Measurements from ENCODE around the gene ZNRF1.

GRCh38 chr16:75122609-75123008, 123.8 kb downstream of the ZNRF1 start:
- TF ChIP-seq, protein P1, sequence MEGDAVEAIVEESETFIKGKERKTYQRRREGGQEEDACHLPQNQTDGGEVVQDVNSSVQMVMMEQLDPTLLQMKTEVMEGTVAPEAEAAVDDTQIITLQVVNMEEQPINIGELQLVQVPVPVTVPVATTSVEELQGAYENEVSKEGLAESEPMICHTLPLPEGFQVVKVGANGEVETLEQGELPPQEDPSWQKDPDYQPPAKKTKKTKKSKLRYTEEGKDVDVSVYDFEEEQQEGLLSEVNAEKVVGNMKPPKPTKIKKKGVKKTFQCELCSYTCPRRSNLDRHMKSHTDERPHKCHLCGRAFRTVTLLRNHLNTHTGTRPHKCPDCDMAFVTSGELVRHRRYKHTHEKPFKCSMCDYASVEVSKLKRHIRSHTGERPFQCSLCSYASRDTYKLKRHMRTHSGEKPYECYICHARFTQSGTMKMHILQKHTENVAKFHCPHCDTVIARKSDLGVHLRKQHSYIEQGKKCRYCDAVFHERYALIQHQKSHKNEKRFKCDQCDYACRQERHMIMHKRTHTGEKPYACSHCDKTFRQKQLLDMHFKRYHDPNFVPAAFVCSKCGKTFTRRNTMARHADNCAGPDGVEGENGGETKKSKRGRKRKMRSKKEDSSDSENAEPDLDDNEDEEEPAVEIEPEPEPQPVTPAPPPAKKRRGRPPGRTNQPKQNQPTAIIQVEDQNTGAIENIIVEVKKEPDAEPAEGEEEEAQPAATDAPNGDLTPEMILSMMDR (IDR thresholded peaks at IDR 0.05; ENCODE audit: low read depth, low read length): no peak
- TF ChIP-seq, protein P2, sequence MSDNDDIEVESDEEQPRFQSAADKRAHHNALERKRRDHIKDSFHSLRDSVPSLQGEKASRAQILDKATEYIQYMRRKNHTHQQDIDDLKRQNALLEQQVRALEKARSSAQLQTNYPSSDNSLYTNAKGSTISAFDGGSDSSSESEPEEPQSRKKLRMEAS (IDR thresholded peaks at IDR 0.05; ENCODE audit: low read depth, low read length): no peak
- no peak for TF ChIP-seq POLR2A (IDR thresholded peaks at IDR 0.05; ENCODE audit: extremely low read depth, insufficient read length)
